Neutrophil (primary cell): ENCODE results near the gene SIAH1.
A peak's percentile ranks its signal among the peaks of the same experiment; 100 is the strongest.

Experiments used
- H3K27ac ChIP-seq: fragments of 200-600 bp; sonication (generic); 2 replicates; pipeline ENCODE4 v1.5.1; 2016; ENCODE audit warnings: mild to moderate bottlenecking, moderate library complexity
- H3K27me3 ChIP-seq: fragments of 200-600 bp; sonication (generic); 2 replicates; pipeline ENCODE4 v1.6.0; 2016; ENCODE audit warnings: mild to moderate bottlenecking
- H3K36me3 ChIP-seq: fragments of 200-600 bp; sonication (generic); 2 replicates; pipeline ENCODE4 v1.5.1; 2017
- H3K4me1 ChIP-seq, 2 experiments: fragments of 200-600 bp in 1 of 2; sonication (generic) in 1 of 2; 1 replicate in 1 of 2; 2 replicates in 1 of 2; pipeline versions ENCODE4 v1.5.1 to v1.6.1; 2013 to 2016; ENCODE audit warnings: low read depth in 1 of 2, low read length in 1 of 2, mild to moderate bottlenecking in 1 of 2, moderate library complexity in 1 of 2; ENCODE audit not compliant: control insufficient read depth in 1 of 2, insufficient read depth in 1 of 2
- H3K4me3 ChIP-seq, 2 experiments: fragments of 200-600 bp in 1 of 2; sonication (generic) in 1 of 2; 1 replicate in 1 of 2; 2 replicates in 1 of 2; pipeline ENCODE4 v1.5.1; 2013 to 2016; ENCODE audit warnings: low read depth in 1 of 2, low read length in 1 of 2, mild to moderate bottlenecking in 1 of 2, moderate library complexity in 1 of 2
- H3K9me3 ChIP-seq: fragments of 200-600 bp; sonication (generic); 2 replicates; pipeline ENCODE4 v1.5.1; 2016
- CTCF ChIP-seq: fragments of 200-600 bp; sonication (generic); IDR thresholded peaks from 2 replicates; pipeline ENCODE4 v1.5.1; 2016; ENCODE audit warnings: antibody characterized with exemption

SIAH1 gene

DNA sequence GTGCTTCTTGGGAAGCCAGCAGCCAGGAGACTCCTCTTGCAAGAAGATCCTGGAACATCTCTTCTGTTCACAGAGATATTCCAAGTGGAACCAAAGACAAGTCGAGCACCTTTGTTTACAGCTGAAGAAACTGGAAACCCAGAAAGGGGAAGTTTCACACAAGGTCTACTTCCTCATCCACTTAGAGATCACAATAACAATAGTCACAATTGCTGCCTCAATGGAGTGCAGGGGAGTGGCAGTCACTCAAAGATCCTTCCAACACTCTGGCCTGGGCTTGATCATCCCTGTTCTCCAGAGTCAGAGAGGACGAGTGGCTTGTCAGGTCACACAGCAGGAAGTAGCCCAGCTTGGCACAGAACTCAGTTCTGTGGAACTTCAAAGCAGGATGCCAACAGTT lies 46.9 kb upstream of the SIAH1 start:
- H3K36me3 ChIP-seq, result no peaks in the 10 kb centered on the region
- H3K4me3 ChIP-seq, result peak overlapping the region; percentile 30 to 39
- H3K4me1 ChIP-seq, result peaks cover 45 to 52% of the 10 kb centered on the region in 2 experiments
- TF ChIP-seq CTCF, result no peak
- no peaks in the 10 kb centered on the region for H3K27me3 ChIP-seq
- no peaks in the 10 kb centered on the region for H3K9me3 ChIP-seq
- peak overlapping the region; percentile 95 for H3K27ac ChIP-seq

GRCh38 chr16:48430890-48431289 lies 45.7 kb upstream of the SIAH1 start:
- Histone ChIP-seq H3K4me1 (peaks cover 45 to 52% of the 10 kb centered on the region in 2 experiments), H3K27ac (peak overlapping the region; percentile 95), H3K4me3 (no peak overlapping the region), H3K9me3 (no peaks in the 10 kb centered on the region), H3K36me3 (no peaks in the 10 kb centered on the region), H3K27me3 (no peaks in the 10 kb centered on the region)
- TF ChIP-seq CTCF, result no peak

DNA sequence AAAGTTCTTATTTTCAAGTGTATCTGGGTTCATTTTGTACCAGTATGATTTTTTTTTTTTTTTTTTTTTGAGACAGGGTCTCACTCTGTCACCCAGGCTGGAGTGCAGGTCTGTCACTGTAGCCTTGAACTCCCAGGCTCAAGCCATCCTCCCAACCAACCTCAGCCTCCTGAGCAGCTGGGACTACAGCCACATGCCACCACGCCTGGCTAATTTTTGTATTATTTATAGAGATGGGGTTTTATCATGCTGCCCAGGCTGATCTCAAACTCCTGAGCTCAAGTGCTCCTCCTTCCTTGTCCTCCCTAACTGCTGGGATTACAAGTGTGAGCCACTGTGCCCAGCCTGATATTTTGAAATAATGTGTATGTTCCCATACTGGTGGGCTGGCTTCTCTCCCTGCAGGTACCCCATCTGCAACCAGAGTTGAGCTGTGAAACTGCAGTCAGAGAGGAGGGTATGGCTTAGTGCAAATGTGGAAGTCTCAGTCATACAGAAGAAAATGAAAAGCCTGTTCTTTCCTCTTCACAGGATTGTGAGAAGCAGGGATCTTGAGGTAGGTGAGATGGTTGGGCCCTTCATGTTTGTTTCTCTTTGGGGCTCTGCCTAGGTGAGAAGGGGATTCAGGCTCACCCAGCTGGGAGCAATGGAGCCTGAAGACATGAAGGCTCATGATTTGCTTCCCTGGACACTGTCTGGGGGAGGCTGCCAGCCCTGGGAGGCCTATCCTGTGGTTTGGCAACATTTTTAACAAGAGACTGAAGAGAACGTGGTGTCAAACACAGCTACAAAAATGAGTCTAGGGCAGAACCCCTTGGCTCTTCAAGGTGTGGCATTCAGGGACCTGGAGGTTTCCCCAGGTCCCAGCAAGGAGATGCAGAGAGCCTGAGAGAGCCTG lies 41.3 kb upstream of the SIAH1 start:
- H3K36me3 ChIP-seq, result no peaks in the 10 kb centered on the region
- H3K4me1 ChIP-seq, result peaks cover 5 to 8% of the 10 kb centered on the region in 2 experiments
- H3K9me3 ChIP-seq, result no peaks in the 10 kb centered on the region
- peak overlapping the region; percentile 16 for H3K27ac ChIP-seq
- H3K4me3 ChIP-seq, result no peak overlapping the region
- H3K27me3 ChIP-seq, result no peaks in the 10 kb centered on the region
- TF ChIP-seq CTCF, result no peak

DNA sequence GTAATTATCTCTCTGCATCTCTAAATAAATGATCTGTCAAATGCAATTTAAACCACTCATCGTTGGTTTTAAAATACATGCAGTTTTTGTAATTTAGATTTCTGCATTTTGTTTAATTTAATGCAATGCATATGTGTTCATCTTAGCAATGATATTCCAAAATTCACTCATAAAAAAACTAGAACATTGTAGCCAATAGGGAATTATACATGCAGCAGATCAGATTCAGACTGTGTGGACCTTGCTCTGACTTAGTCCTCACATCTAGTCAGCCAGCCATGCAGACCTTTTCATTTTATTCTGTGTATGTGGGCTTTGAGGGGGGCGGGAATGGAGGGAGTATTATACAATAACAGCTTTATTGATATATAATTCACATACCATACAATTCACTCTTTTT lies 37.3 kb upstream of the SIAH1 start:
- no peaks in the 10 kb centered on the region for H3K9me3 ChIP-seq
- H3K36me3 ChIP-seq, result no peaks in the 10 kb centered on the region
- no peaks in the 10 kb centered on the region for H3K27me3 ChIP-seq
- H3K4me3 ChIP-seq, result no peak overlapping the region
- H3K27ac ChIP-seq, result no peak overlapping the region
- TF ChIP-seq CTCF, result no peak
- no peaks in the 10 kb centered on the region for H3K4me1 ChIP-seq

GRCh38 chr16:48421741-48422140 lies 36.5 kb upstream of the SIAH1 start:
- Histone ChIP-seq H3K9me3 (no peaks in the 10 kb centered on the region), H3K4me1 (no peaks in the 10 kb centered on the region), H3K36me3 (no peaks in the 10 kb centered on the region), H3K4me3 (no peak overlapping the region), H3K27ac (no peak overlapping the region), H3K27me3 (no peaks in the 10 kb centered on the region)
- no peak for TF ChIP-seq CTCF
